HepG2 (cell line): ENCODE measurements around the gene GLRX5. TPM values are rescaled to one million over a fixed set of nuclear protein-coding genes. Genes with fewer than 3 reads are reported as not detected.

Experiments
- ARID5B ChIP-seq: IDR thresholded peaks from 2 replicates; pipeline ENCODE4 v1.4.0; 2020; ENCODE audit warnings: mild to moderate bottlenecking, missing genetic modification reagents
- CENPX ChIP-seq: sonication (generic); formaldehyde crosslinking; IDR thresholded peaks from 2 replicates; pipeline ENCODE4 v1.9.0; 2021; ENCODE audit warnings: mild to moderate bottlenecking, missing genetic modification reagents, moderate library complexity
- HNF4A ChIP-seq: sonication (generic); formaldehyde crosslinking; IDR thresholded peaks from 2 replicates; pipeline ENCODE4 v1.4.0; 2020; ENCODE audit warnings: missing genetic modification reagents
- HNRNPK ChIP-seq: fragments of 200-400 bp; formaldehyde crosslinking; IDR thresholded peaks from 2 replicates; pipeline ENCODE4 v1.6.1; 2018; ENCODE audit warnings: low read length, low read depth, moderate library complexity, mild to moderate bottlenecking; ENCODE audit not compliant: poor library complexity, severe bottlenecking
- KDM6A ChIP-seq: IDR thresholded peaks from 2 replicates; pipeline ENCODE4 v1.6.1; 2016; ENCODE audit warnings: low read depth
- MXI1 ChIP-seq: IDR thresholded peaks from 3 replicates; pipeline ENCODE4 v1.6.1; 2012; ENCODE audit warnings: low read depth, low read length, inconsistent platforms, borderline replicate concordance
- NR2F6 ChIP-seq, 2 experiments: IDR thresholded peaks; 2 replicates each; pipeline ENCODE4 v1.6.1; 2016; ENCODE audit warnings: antibody characterized with exemption in 1 of 2, mild to moderate bottlenecking in 1 of 2
- NRL ChIP-seq: sonication (generic); formaldehyde crosslinking; IDR thresholded peaks from 2 replicates; pipeline ENCODE4 v1.5.0; 2020; ENCODE audit warnings: missing genetic modification reagents, mild to moderate bottlenecking, moderate library complexity, borderline replicate concordance
- SAFB2 ChIP-seq: sonication (generic); formaldehyde crosslinking; IDR thresholded peaks from 2 replicates; pipeline ENCODE4 v1.5.1; 2020; ENCODE audit warnings: missing genetic modification reagents, low read depth, mild to moderate bottlenecking, borderline replicate concordance
- SMC3 ChIP-seq: IDR thresholded peaks from 2 replicates; pipeline ENCODE4 v1.6.1; 2011; ENCODE audit warnings: low read length, improper control_type of control experiment
- SP1 ChIP-seq, 2 experiments: fragments of 450-650 bp in 1 of 2; sonication (generic) in 1 of 2; formaldehyde crosslinking in 1 of 2; IDR thresholded peaks; 2 replicates each; pipeline versions ENCODE4 v1.4.0 to v1.6.1; 2016 to 2020; ENCODE audit warnings: missing genetic modification reagents in 1 of 2
- SUZ12 ChIP-seq: fragments of 150-350 bp; IDR thresholded peaks from 2 replicates; pipeline ENCODE4 v1.6.1; 2014; ENCODE audit warnings: low read depth, low read length
- ZGPAT ChIP-seq: IDR thresholded peaks from 2 replicates; pipeline ENCODE4 v1.6.1; 2016; ENCODE audit warnings: mild to moderate bottlenecking
- ZNF644 ChIP-seq: IDR thresholded peaks from 2 replicates; pipeline ENCODE4 v1.6.1; 2016; ENCODE audit warnings: low read depth
- ZNF879 ChIP-seq: sonication (generic); formaldehyde crosslinking; IDR thresholded peaks from 2 replicates; pipeline ENCODE4 v1.8.1; 2023; ENCODE audit warnings: missing genetic modification reagents
- polyA plus RNA-seq, 8 experiments: library from polyadenylated mRNA; depleted of rRNA in 3 of 8; stranded (reverse) in 7 of 8; unstranded in 1 of 8; fragments of >200 nt; fragmentation: Illumina TruSeq in 4 of 8; extraction: Trizol in 4 of 8; gene quantifications; 2 replicates each; pipeline versions ENCODE4 v1.2.1 to v1.2.3, GENCODE V29; 2011 to 2016; ENCODE audit warnings: low read depth in 4 of 8, missing spikeins in 1 of 8, mixed read lengths in 1 of 8; ENCODE audit not compliant: insufficient read depth in 1 of 8
- total RNA-seq, 5 experiments: library from RNA; depleted of rRNA; stranded (reverse); fragments of >200 nt; fragmentation: Illumina TruSeq; extraction: Trizol; gene quantifications; 2 replicates each; pipeline ENCODE4 v1.2.3, GENCODE V29; 2016; ENCODE audit warnings: low read depth in 1 of 5
- TF ChIP-seq, protein P1 (sequence below): sonication (generic); formaldehyde crosslinking; IDR thresholded peaks from 2 replicates; pipeline ENCODE4 v1.4.0; 2020; ENCODE audit warnings: mild to moderate bottlenecking, missing genetic modification reagents

GLRX5 gene
- total and polyA plus RNA-seq, 2 of the 13 experiments (the other 11 are each of a cell fraction or from before 2014, with no cell fraction given) = 122 to 146 TPM

GRCh38 chr14:95523815-95524448 is 10.9 kb upstream of the GLRX5 start (continued):
- TF ChIP-seq, protein P1, sequence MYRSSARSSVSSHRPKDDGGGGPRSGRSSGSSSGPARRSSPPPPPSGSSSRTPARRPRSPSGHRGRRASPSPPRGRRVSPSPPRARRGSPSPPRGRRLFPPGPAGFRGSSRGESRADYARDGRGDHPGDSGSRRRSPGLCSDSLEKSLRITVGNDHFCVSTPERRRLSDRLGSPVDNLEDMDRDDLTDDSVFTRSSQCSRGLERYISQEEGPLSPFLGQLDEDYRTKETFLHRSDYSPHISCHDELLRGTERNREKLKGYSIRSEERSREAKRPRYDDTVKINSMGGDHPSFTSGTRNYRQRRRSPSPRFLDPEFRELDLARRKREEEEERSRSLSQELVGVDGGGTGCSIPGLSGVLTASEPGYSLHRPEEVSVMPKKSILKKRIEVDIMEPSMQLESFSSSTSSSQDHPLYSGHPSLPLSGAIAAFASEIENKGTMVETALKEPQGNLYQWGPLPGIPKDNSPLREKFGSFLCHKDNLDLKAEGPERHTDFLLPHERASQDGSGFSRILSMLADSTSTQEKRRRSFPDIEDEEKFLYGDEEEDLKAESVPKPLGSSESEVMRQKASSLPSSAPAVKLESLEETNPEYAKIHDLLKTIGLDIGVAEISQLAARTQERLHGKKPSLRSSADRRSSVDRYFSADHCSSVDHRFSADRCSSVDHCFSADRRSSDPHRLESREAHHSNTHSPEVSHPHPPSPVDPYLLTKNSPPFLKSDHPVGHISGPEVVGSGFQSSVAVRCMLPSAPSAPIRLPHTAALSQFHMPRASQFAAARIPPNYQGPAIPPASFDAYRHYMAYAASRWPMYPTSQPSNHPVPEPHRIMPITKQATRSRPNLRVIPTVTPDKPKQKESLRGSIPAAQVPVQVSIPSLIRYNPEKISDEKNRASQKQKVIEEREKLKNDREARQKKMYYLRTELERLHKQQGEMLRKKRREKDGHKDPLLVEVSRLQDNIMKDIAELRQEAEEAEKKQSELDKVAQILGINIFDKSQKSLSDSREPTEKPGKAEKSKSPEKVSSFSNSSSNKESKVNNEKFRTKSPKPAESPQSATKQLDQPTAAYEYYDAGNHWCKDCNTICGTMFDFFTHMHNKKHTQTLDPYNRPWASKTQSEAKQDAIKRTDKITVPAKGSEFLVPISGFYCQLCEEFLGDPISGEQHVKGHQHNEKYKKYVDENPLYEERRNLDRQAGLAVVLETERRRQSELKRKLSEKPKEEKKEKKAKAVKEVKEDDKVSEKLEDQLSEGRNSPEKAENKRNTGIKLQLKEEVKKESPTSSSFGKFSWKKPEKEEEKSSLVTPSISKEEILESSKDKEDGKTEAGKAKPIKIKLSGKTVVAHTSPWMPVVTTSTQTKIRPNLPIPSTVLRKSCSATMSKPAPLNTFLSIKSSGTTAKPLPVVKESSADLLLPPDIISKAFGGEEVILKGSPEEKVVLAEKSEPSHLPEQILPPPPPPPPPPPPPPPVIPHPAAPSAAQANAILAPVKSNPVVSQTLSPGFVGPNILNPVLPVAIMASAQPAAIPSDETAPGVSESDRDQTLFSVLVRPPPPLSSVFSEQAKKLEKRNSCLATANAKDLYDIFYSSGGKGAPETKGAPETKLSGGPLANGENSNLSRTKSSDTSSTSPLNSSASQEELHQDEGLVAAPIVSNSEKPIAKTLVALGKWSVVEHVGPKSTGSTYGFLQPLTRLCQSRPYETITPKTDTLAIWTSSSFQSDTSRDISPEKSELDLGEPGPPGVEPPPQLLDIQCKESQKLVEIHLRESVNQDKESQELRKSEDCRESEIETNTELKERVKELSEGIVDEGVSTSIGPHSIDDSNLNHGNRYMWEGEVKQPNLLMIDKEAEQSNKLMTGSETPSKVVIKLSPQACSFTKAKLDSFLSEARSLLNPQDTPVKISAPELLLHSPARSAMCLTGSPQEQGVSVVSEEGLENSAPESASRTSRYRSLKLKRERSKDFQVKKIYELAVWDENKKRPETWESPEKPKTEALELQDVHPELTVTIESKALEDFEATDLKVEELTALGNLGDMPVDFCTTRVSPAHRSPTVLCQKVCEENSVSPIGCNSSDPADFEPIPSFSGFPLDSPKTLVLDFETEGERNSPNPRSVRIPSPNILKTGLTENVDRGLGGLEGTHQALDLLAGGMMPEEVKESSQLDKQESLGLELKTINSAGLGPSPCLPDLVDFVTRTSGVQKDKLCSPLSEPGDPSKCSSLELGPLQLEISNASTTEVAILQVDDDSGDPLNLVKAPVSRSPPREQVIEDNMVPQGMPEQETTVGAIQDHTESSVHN (CRISPR knock-in tag) = no peak; the same call in 1 of the 2 replicates
- peak; percentile 35; the same call in 1 of the 2 replicates for TF ChIP-seq ARID5B
- no peak for TF ChIP-seq NRL
- TF ChIP-seq HNF4A = peak; percentile 64; the same call in 1 of the 2 replicates
- TF ChIP-seq ZNF879 = no peak
- no peak for TF ChIP-seq KDM6A
- no peak; the same call in 1 of the 2 replicates for TF ChIP-seq ZGPAT (CRISPR knock-in tag)
- 0 out of 2 replicates have a peak, but pooled peaks have one; percentile 1 for TF ChIP-seq SMC3
- TF ChIP-seq MXI1 = no peak; the same call in 2 of the 3 replicates
- TF ChIP-seq ZNF644 (CRISPR knock-in tag) = no peak
- TF ChIP-seq SAFB2 = no peak
- no peak for TF ChIP-seq SUZ12
- TF ChIP-seq NR2F6 (IDR thresholded peaks at IDR 0.05) = no peak
- peak; percentile 40; the same call in 1 of the 2 replicates for TF ChIP-seq NR2F6 (CRISPR knock-in tag; IDR thresholded peaks at IDR 0.05)
- TF ChIP-seq CENPX (CRISPR knock-in tag) = no peak
- TF ChIP-seq SP1 (IDR thresholded peaks at IDR 0.05) = no peak
- TF ChIP-seq SP1 (CRISPR knock-in tag; IDR thresholded peaks at IDR 0.05) = no peak
- TF ChIP-seq HNRNPK = no peak
